ENCODE data around the gene PAEP. TPM values are rescaled to one million over a fixed set of nuclear protein-coding genes. Genes with fewer than 3 reads are reported as not detected.

PAEP gene
- total RNA-seq, 2 donors from 2014 or later = 3.0 TPM; not detected in 1

DNA sequence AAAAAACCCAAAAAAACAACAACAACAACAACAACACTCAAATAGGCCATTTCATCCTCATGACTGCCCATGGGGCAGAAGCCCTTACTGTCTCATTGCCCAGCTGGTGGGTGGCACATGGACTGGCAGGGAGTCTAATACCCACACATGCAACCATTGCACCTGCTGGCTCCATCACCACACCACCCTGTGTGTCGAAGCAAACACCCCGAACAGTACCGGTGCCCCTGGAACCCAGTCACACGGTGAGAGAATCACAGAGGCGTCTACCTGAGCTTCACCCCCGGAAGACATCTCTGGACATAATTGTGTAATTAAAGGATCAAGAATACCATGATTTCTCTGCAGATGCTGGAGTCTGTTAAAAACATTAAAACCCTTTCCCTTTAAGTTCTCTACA, 6.5 kb downstream of the PAEP start:
- no peaks in the 10 kb centered on the region for H3K4me1 ChIP-seq (replicated peaks)
- H3K36me3 ChIP-seq = no peaks in the 10 kb centered on the region
- no peaks in the 10 kb centered on the region for H3K9me3 ChIP-seq
- H3K4me3 ChIP-seq = no peak overlapping the region
- no peak overlapping the region for H3K27ac ChIP-seq
- DNase-seq (ENCODE audit: low spot score) = no peak
- TF ChIP-seq POLR2A (IDR thresholded peaks at IDR 0.05) = no peak
- TF ChIP-seq, protein P1, sequence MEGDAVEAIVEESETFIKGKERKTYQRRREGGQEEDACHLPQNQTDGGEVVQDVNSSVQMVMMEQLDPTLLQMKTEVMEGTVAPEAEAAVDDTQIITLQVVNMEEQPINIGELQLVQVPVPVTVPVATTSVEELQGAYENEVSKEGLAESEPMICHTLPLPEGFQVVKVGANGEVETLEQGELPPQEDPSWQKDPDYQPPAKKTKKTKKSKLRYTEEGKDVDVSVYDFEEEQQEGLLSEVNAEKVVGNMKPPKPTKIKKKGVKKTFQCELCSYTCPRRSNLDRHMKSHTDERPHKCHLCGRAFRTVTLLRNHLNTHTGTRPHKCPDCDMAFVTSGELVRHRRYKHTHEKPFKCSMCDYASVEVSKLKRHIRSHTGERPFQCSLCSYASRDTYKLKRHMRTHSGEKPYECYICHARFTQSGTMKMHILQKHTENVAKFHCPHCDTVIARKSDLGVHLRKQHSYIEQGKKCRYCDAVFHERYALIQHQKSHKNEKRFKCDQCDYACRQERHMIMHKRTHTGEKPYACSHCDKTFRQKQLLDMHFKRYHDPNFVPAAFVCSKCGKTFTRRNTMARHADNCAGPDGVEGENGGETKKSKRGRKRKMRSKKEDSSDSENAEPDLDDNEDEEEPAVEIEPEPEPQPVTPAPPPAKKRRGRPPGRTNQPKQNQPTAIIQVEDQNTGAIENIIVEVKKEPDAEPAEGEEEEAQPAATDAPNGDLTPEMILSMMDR (IDR thresholded peaks at IDR 0.05) = no peak
- no peak for TF ChIP-seq POLR2AphosphoS5 (IDR thresholded peaks at IDR 0.05)
- peaks cover 7% of the 10 kb centered on the region for H3K27me3 ChIP-seq (replicated peaks; ENCODE audit: insufficient read depth)
- WGBS = 84% methylated on average over 6 of the region's 6 CpGs
- intact Hi-C loops (cut with DNase I) = no loop called here

DNA sequence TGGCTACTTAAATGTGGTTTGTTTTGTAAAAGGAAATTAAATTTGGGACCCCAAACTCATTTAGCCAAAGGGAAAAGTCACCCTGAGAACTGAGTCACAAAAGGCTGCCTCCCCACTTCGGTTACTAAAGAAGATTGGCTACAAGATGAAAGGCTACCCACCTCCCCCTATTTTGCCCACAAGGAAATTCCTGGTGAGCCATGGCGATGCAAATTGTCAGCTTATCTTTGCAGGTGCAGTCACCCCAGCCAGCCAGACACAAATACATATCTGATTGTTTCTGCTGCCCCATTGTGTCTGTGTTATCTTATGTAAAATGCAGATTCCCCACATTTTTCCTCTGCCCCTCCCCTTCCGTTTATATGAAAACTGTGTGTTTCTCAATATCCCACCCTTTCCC, 8.9 kb downstream of the PAEP start:
- no peak for DNase-seq (ENCODE audit: low spot score)
- H3K36me3 ChIP-seq = no peaks in the 10 kb centered on the region
- H3K4me1 ChIP-seq (replicated peaks) = no peaks in the 10 kb centered on the region
- intact Hi-C loops (cut with DNase I) = no loop called here
- peaks cover 13% of the 10 kb centered on the region for H3K27me3 ChIP-seq (replicated peaks; ENCODE audit: insufficient read depth)
- WGBS = 29% methylated on average over 3 of the region's 3 CpGs
- TF ChIP-seq, protein P1 (IDR thresholded peaks at IDR 0.05) = no peak
- TF ChIP-seq POLR2AphosphoS5 (IDR thresholded peaks at IDR 0.05) (no peak), POLR2A (IDR thresholded peaks at IDR 0.05) (no peak)
- H3K27ac ChIP-seq = no peak overlapping the region
- H3K9me3 ChIP-seq = no peaks in the 10 kb centered on the region
- H3K4me3 ChIP-seq = no peak overlapping the region

DNA sequence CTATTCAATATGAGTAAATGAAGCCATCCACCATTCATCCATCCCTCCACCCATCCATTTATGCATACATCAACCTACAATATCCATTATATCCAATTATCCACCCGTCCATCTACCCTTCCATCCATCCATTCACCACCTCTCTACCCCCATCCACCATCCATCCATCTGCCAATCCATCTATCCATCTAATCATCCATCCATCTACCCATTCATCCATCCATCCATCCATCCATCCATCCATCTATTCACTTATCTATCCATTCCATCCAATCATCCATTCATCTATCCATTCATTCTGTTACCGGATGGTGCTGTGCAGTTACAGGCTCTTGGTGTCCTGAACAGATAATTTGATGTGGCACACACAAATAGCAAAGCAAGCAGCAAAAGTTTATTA, 10.7 kb downstream of the PAEP start:
- WGBS = 81% methylated on average over 2 of the region's 2 CpGs

DNA sequence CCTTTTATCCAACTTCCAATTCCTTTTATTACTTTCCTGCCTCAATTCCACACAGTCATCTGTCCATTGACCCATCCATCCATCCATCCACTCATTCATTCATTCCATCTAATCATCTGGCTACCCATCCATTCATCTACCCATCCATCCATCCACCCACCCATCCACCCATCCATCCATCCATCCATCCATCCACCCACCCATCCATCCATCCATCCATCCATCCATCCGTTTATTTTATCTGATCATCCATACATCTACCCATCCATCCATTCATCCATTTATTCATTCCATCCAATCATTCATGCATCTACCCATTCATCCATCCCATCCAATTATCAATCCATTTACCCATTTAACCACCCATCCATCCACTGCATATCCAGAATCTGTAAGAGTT, 11.6 kb downstream of the PAEP start:
- Histone ChIP-seq H3K4me1 (replicated peaks) (no peaks in the 10 kb centered on the region), H3K36me3 (no peaks in the 10 kb centered on the region), H3K27me3 (replicated peaks; ENCODE audit: insufficient read depth) (peaks cover 9% of the 10 kb centered on the region), H3K9me3 (no peaks in the 10 kb centered on the region), H3K4me3 (no peak overlapping the region), H3K27ac (no peak overlapping the region)
- DNase-seq (ENCODE audit: low spot score) = no peak
- no peak for TF ChIP-seq POLR2A (IDR thresholded peaks at IDR 0.05)
- TF ChIP-seq POLR2AphosphoS5 (IDR thresholded peaks at IDR 0.05) = no peak
- TF ChIP-seq, protein P1 (IDR thresholded peaks at IDR 0.05) = no peak
- intact Hi-C loops (cut with DNase I) = no loop called here
- 89% methylated on average over 1 of the region's 1 CpG for WGBS

More for the DNA sequence above, 10.7 kb downstream of the PAEP start:
- no peak for DNase-seq (ENCODE audit: low spot score)
- H3K4me3 ChIP-seq = no peak overlapping the region
- no peaks in the 10 kb centered on the region for H3K4me1 ChIP-seq (replicated peaks)
- no peaks in the 10 kb centered on the region for H3K9me3 ChIP-seq
- H3K27ac ChIP-seq = no peak overlapping the region
- peaks cover 9% of the 10 kb centered on the region for H3K27me3 ChIP-seq (replicated peaks; ENCODE audit: insufficient read depth)
- intact Hi-C loops (cut with DNase I) = no loop called here
- no peaks in the 10 kb centered on the region for H3K36me3 ChIP-seq
- TF ChIP-seq POLR2AphosphoS5 (IDR thresholded peaks at IDR 0.05) (no peak), POLR2A (IDR thresholded peaks at IDR 0.05) (no peak)
- TF ChIP-seq, protein P1 (IDR thresholded peaks at IDR 0.05) = no peak

DNA sequence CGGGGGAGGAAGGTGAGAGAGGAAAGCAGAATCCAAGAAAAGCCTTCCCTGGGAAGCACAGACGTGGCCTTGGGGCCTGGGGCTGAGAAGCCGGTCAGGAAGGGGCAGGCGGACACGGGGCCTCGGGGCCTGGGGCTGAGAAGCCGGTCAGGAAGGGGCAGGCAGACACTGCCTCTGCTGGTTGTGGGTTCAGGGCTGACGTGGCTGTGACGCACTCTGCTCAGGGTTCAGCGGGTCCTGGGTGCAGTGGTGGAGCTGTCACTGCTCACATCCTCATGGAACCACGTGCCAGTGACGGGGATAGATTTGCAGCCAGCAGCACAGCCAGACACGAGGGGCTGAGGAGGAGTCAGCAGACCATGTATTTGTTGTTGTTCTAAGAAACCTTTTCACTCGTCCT, 12.8 kb downstream of the PAEP start:
- Histone ChIP-seq H3K27me3 (replicated peaks; ENCODE audit: insufficient read depth) (peaks cover 9% of the 10 kb centered on the region), H3K9me3 (no peaks in the 10 kb centered on the region), H3K4me1 (replicated peaks) (no peaks in the 10 kb centered on the region), H3K36me3 (no peaks in the 10 kb centered on the region), H3K4me3 (no peak overlapping the region), H3K27ac (no peak overlapping the region)
- intact Hi-C loops (cut with DNase I) = no loop called here
- WGBS = 81% methylated on average over 14 of the region's 14 CpGs
- TF ChIP-seq POLR2A (IDR thresholded peaks at IDR 0.05) = no peak
- TF ChIP-seq, protein P1 (IDR thresholded peaks at IDR 0.05) = no peak
- TF ChIP-seq POLR2AphosphoS5 (IDR thresholded peaks at IDR 0.05) = no peak
- DNase-seq (ENCODE audit: low spot score) = no peak

Measured in prostate gland (tissue), 2 donors.